Measurements from ENCODE around the gene METTL13.

- TF ChIP-seq CTCF (IDR thresholded peaks at IDR 0.05), result no peak
- TF ChIP-seq POLR2A (IDR thresholded peaks at IDR 0.05), result no peak
These were observed 11.4 kb downstream of the METTL13 start for GRCh38 chr1:171792656-171793369.

All from Peyer's patch (tissue), 4 donors.